Fibroblast of skin of right biceps (primary cell): ENCODE measurements around the gene ERVW-1.

Experiments used
- DNase-seq: peaks from one replicate; pipeline ENCODE4 v3.0.0-alpha.2; 2013

Gene ERVW-1

DNA sequence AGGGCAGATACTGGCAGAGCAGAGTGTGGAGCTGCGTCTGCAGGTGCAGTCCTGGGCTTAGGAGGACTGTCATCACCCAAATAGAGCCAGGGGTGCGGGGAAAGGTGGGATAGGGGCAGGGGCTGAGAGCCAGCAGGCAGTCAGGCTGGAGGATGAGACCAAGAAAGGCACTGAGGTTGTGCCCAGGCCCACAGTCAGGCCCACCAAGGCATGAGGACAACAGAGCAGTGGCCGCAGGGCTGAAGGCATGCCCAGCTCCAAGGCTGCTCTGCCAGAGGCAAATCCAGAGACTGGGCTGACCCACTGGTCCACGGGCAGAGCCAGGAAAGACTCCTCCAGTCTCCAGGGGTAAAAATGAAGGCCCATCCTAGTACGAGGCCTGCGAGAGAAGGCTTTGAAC lies 54.8 kb downstream of the ERVW-1 start:
- DNase-seq = no peak

DNA sequence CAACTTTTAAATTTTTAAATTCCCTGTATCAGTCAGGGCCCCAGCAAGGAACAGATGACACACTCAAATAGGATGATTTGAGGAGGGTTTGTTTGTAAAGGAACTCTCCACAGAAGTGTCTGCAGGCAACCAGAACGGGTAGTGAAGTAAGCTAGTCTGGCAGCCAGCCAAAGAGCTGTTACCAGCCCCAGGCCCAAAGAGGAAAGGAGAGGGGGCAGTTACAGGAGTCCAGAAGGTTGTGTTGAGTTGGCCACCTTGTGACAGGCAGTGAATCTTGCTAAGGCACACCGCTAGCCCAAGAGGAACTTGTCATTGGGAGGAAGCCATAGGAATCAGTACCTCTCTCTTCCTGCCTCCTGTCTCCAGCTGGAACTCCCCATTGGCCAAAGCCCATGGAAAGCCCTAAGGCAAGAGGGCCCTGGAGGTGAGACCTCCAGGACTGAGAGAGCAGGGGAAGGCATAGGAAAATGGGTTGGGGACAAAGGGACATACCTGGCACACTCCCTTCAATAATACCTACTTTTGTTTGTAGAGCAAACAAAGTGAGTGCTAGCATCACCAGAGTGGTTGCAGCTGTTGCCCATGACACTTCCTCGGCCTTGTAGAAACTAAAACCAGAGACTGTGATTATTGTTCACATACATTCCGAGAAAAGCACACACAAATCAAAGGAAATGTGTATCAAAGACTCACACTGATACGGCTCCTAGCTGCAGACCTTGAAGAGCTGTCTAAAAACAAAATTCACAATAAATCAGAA lies 55.9 kb downstream of the ERVW-1 start:
- peak; percentile 6 for DNase-seq
